Esophagus muscularis mucosa (tissue), 4 donors: Measurements from ENCODE around the gene BLNK. TPM values are rescaled to one million over a fixed set of nuclear protein-coding genes. Genes with fewer than 3 reads are reported as not detected.

Source experiments
- DNase-seq: peaks from one replicate; pipeline ENCODE4 v3.0.0-alpha.2; 2017; ENCODE audit errors: extremely low spot score
- H3K27ac ChIP-seq, 4 donors: fragments of 200-600 bp; sonication (generic); replicated peaks in 1 of 4; 1 replicate in 3 of 4; 2 replicates in 1 of 4; pipeline ENCODE4 v1.5.1; 2016 to 2019; ENCODE audit warnings: mild to moderate bottlenecking in 1 of 4
- H3K27me3 ChIP-seq, 4 donors: fragments of 200-600 bp; sonication (generic); one replicate each; pipeline versions ENCODE4 v1.5.1 to v1.6.0; 2016 to 2019
- H3K36me3 ChIP-seq, 4 donors: fragments of 200-600 bp; sonication (generic); one replicate each; pipeline ENCODE4 v1.5.1; 2016 to 2019
- H3K4me1 ChIP-seq, 4 donors: fragments of 200-600 bp; sonication (generic); one replicate each; pipeline ENCODE4 v1.5.1; 2016 to 2019
- H3K4me3 ChIP-seq, 4 donors: fragments of 200-600 bp; sonication (generic); 1 replicate in 2 of 4; 2 replicates in 2 of 4; pipeline ENCODE4 v1.5.1; 2016 to 2019; ENCODE audit warnings: mild to moderate bottlenecking in 4 of 4, moderate library complexity in 1 of 4
- H3K9me3 ChIP-seq, 4 donors: fragments of 200-600 bp; sonication (generic); 1 replicate in 3 of 4; 2 replicates in 1 of 4; pipeline ENCODE4 v1.5.1; 2016 to 2019
- CTCF ChIP-seq, 3 experiments: fragments of 200-600 bp in 2 of 3; fragments of 450-650 bp in 1 of 3; sonication (generic) in 2 of 3; IDR thresholded peaks; one replicate each; pipeline ENCODE4 v1.5.1; 2017 to 2019; ENCODE audit warnings: antibody characterized with exemption in 3 of 3, mild to moderate bottlenecking in 2 of 3, moderate library complexity in 1 of 3
- EP300 ChIP-seq: sonication (generic); formaldehyde crosslinking; IDR thresholded peaks from one replicate; pipeline ENCODE4 v1.6.1; 2017; ENCODE audit warnings: antibody characterized with exemption
- POLR2A ChIP-seq: fragments of 450-650 bp; IDR thresholded peaks from one replicate; pipeline ENCODE4 v1.6.1; 2017; ENCODE audit warnings: antibody characterized with exemption, moderate library complexity, mild to moderate bottlenecking, low read depth
- POLR2AphosphoS5 ChIP-seq, 2 donors: sonication (generic); formaldehyde crosslinking; IDR thresholded peaks; one replicate each; pipeline ENCODE4 v1.6.1; 2017; ENCODE audit warnings: antibody characterized with exemption in 2 of 2
- WGBS: methylation state at CpG from one replicate; pipeline ENCODE4 v1.1.5; 2018; 5-methylcytosine and 5-hydroxymethylcytosine counted together
- intact Hi-C: fragments of 100-400 bp; cut with DNase I; formaldehyde crosslinking; loops from one replicate; pipeline ENCODE4 v1.15.1; 2023
- total RNA-seq, 4 donors: library from RNA; depleted of rRNA; stranded (reverse); fragments of >200 nt; gene quantifications; one replicate each; pipeline versions ENCODE4 v1.1.0 to v1.2.1, GENCODE V29; 2016

BLNK gene
- total RNA-seq, 4 donors from 2014 or later, result 0.86 to 5.0 (median 1.1) TPM

DNA sequence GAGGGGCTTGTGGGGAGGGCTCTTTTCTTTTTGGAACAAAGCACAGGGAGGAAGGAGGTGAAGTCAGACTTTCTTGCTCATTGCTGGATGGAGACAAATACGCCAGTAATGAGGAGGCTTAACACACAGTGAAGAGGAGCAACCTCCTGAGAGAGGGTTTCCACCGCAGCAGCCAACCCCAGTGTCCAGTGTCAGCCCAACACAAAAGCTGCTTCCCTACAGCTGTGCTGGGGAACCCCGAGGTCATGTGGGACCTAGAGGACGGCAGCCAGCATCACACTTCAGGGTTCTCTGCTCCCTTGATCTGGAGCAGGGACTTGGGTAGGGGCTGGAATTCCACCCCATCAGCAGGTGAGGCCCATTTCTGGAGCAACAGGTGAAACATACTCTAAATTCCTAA is 7.7 kb downstream of the BLNK start:
- H3K4me1 ChIP-seq, result no peaks in the 10 kb centered on the region
- no peak overlapping the region for H3K4me3 ChIP-seq
- DNase-seq, result no peak
- H3K9me3 ChIP-seq, result no peaks in the 10 kb centered on the region
- H3K36me3 ChIP-seq, result no peaks in the 10 kb centered on the region
- TF ChIP-seq CTCF (IDR thresholded peaks at IDR 0.05), result no peak
- TF ChIP-seq EP300, result no peak
- no peak for TF ChIP-seq POLR2AphosphoS5 (IDR thresholded peaks at IDR 0.05)
- TF ChIP-seq POLR2A, result no peak
- H3K27me3 ChIP-seq, result no peaks in the 10 kb centered on the region
- H3K27ac ChIP-seq, result no peak overlapping the region
- intact Hi-C loops, result no loop called here
- WGBS, result 86% methylated on average over 4 of the region's 4 CpGs

GRCh38 chr10:96263176-96263575 is 8.2 kb downstream of the BLNK start:
- no peak overlapping the region for H3K27ac ChIP-seq
- peaks cover 0 to under 1% (median under 1%) of the 10 kb centered on the region in 4 donors for H3K4me1 ChIP-seq
- DNase-seq, result no peak
- no peaks in the 10 kb centered on the region for H3K36me3 ChIP-seq
- H3K9me3 ChIP-seq, result no peaks in the 10 kb centered on the region
- TF ChIP-seq EP300, result no peak
- no peak for TF ChIP-seq CTCF (IDR thresholded peaks at IDR 0.05)
- TF ChIP-seq POLR2A, result no peak
- no peak for TF ChIP-seq POLR2AphosphoS5 (IDR thresholded peaks at IDR 0.05)
- H3K27me3 ChIP-seq, result no peaks in the 10 kb centered on the region
- H3K4me3 ChIP-seq, result no peak overlapping the region
- 86% methylated on average over 4 of the region's 4 CpGs for WGBS
- intact Hi-C loops, result no loop called here

DNA sequence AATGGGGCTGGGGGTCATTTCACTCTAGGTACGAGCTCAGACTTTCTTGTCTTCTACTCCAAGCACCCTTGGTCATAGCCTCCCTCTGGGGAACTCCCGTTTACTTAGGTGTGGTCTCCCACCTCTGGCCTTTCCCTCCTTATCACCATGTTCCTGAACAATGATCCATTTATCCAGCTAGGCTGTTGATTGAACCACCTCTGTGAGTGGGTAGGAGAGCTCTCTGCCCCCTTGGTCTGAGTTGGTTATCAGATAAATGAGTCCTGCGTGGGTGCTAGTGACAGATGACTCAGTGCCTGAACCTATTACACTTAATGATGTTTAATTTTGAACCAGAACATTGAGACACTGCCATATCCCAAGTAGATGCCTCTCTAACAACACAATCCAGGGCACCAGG is 9.4 kb downstream of the BLNK start:
- intact Hi-C loops, result no loop called here
- H3K9me3 ChIP-seq, result no peaks in the 10 kb centered on the region
- peak; percentile 81 for DNase-seq
- H3K27ac ChIP-seq, result no peak overlapping the region
- 76% methylated on average over 3 of the region's 3 CpGs for WGBS
- H3K4me1 ChIP-seq, result peaks cover 0 to 8% (median 7%) of the 10 kb centered on the region in 4 donors
- H3K27me3 ChIP-seq, result no peaks in the 10 kb centered on the region
- TF ChIP-seq CTCF (IDR thresholded peaks at IDR 0.05), result no peak
- TF ChIP-seq POLR2A, result no peak
- no peak for TF ChIP-seq POLR2AphosphoS5 (IDR thresholded peaks at IDR 0.05)
- no peak for TF ChIP-seq EP300
- no peak overlapping the region for H3K4me3 ChIP-seq
- H3K36me3 ChIP-seq, result no peaks in the 10 kb centered on the region

- Histone ChIP-seq H3K27ac (no peak overlapping the region), H3K27me3 (no peaks in the 10 kb centered on the region), H3K4me3 (no peak overlapping the region), H3K4me1 (peaks cover 0 to 8% (median 7%) of the 10 kb centered on the region in 4 donors), H3K36me3 (no peaks in the 10 kb centered on the region), H3K9me3 (no peaks in the 10 kb centered on the region)
- 87% methylated on average over 2 of the region's 2 CpGs for WGBS
- no peak for DNase-seq
- TF ChIP-seq CTCF (IDR thresholded peaks at IDR 0.05) (no peak), EP300 (no peak), POLR2A (no peak), POLR2AphosphoS5 (IDR thresholded peaks at IDR 0.05) (no peak)
- intact Hi-C loops, result no loop called here
These were observed 10.2 kb downstream of the BLNK start for GRCh38 chr10:96261132-96261531.

DNA sequence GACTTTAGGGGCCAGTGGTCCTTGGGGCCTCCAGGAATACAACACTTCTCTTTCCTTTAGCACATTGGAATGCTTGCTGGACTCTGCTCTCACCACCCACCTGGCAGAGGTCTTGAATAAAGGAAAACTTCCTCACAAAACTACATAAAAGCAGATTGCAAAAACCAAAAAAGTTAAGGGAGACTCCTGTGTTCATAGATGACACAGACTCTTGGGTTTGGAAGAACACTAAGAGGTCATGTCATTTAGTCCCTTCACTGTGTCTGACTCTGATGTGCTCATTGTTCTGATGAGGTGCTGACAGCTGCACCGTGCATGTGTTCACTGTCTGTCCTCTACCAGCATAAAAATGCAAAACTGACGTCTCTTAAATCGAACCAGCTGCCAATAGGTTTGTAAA is 11.4 kb downstream of the BLNK start:
- TF ChIP-seq POLR2AphosphoS5 (IDR thresholded peaks at IDR 0.05) (no peak), EP300 (no peak), CTCF (IDR thresholded peaks at IDR 0.05) (no peak), POLR2A (no peak)
- Histone ChIP-seq H3K4me1 (peaks cover 0 to 8% (median 7%) of the 10 kb centered on the region in 4 donors), H3K9me3 (no peaks in the 10 kb centered on the region), H3K4me3 (no peak overlapping the region), H3K36me3 (no peaks in the 10 kb centered on the region), H3K27ac (no peak overlapping the region), H3K27me3 (no peaks in the 10 kb centered on the region)
- no peak for DNase-seq
- intact Hi-C loops, result no loop called here
- 66% methylated on average over 3 of the region's 3 CpGs for WGBS
